Body of pancreas (tissue), 4 donors: ENCODE measurements around the gene ZNF653. TPM values are rescaled to one million over a fixed set of nuclear protein-coding genes. Genes with fewer than 3 reads are reported as not detected.

ENCODE experiments used
- ATAC-seq: fragments of 150-250 bp; one replicate; pipeline ENCODE4 v1.9.1; 2016
- DNase-seq, 4 donors: peaks; one replicate each; pipeline ENCODE4 v3.0.0-alpha.2; 2019
- H3K27ac ChIP-seq, 4 donors: fragments of 200-600 bp; sonication (generic); 1 replicate in 3 of 4; 2 replicates in 1 of 4; pipeline versions ENCODE4 v1.5.1 to v1.6.1; 2016 to 2019; ENCODE audit warnings: mild to moderate bottlenecking in 1 of 4, mixed read lengths in 1 of 4, moderate library complexity in 1 of 4
- H3K27me3 ChIP-seq, 2 donors: fragments of 200-600 bp; sonication (generic); one replicate each; pipeline ENCODE4 v1.6.0; 2016; ENCODE audit warnings: mild to moderate bottlenecking in 1 of 2
- H3K36me3 ChIP-seq, 2 donors: fragments of 200-600 bp; sonication (generic); replicated peaks in 1 of 2; 2 replicates each; pipeline ENCODE4 v1.5.1; 2016; ENCODE audit warnings: low read depth in 2 of 2; ENCODE audit not compliant: insufficient read depth in 1 of 2
- H3K4me1 ChIP-seq: fragments of 200-600 bp; sonication (generic); one replicate; pipeline ENCODE4 v1.6.0; 2016
- H3K4me3 ChIP-seq, 2 donors: fragments of 200-600 bp; sonication (generic); 1 replicate in 1 of 2; 2 replicates in 1 of 2; pipeline ENCODE4 v1.5.1; 2016 to 2019
- H3K9me3 ChIP-seq, 3 donors: fragments of 200-600 bp; sonication (generic); 1 replicate in 2 of 3; 2 replicates in 1 of 3; pipeline ENCODE4 v1.5.1; 2016
- CTCF ChIP-seq, 7 experiments: fragments of 450-650 bp in 4 of 7; fragments of 200-600 bp in 3 of 7; sonication (generic) in 3 of 7; IDR thresholded peaks; one replicate each; pipeline ENCODE4 v1.5.1; 2016 to 2019; ENCODE audit warnings: antibody characterized with exemption in 7 of 7
- POLR2A ChIP-seq, 3 donors: fragments of 450-650 bp; IDR thresholded peaks; one replicate each; pipeline ENCODE4 v1.6.1; 2016; ENCODE audit warnings: antibody characterized with exemption in 3 of 3, mild to moderate bottlenecking in 2 of 3
- WGBS, 2 donors: methylation state at CpG; one replicate each; pipeline ENCODE4 v1.1.5; 2017; 5-methylcytosine and 5-hydroxymethylcytosine counted together
- intact Hi-C: fragments of 100-400 bp; cut with DNase I; formaldehyde crosslinking; loops from one replicate; pipeline ENCODE4 v1.15.1; 2023
- total RNA-seq, 2 donors: library from RNA; depleted of rRNA; stranded (reverse); fragments of >200 nt; gene quantifications; one replicate each; pipeline ENCODE4 v1.1.0, GENCODE V29; 2016

The ZNF653 gene
- total RNA-seq, 2 donors from 2014 or later, result 9.6 to 22.1 TPM

GRCh38 chr19:11486661-11487503 is 18.8 kb downstream of the ZNF653 start:
- Histone ChIP-seq H3K4me1 (peaks cover 13% of the 10 kb centered on the region), H3K27ac (no peak overlapping the region), H3K27me3 (peaks cover 0 to 14% of the 10 kb centered on the region in 2 donors), H3K4me3 (no peak overlapping the region), H3K9me3 (no peaks in the 10 kb centered on the region), H3K36me3 (no peaks in the 10 kb centered on the region)
- DNase-seq (no peak), ATAC-seq (no peak)
- 90 to 96% methylated on average over 24 to 32 of the region's 45 CpGs for WGBS, 2 donors
- TF ChIP-seq POLR2A (IDR thresholded peaks at IDR 0.05) (no peak), CTCF (IDR thresholded peaks at IDR 0.05) (no peak)
- intact Hi-C loops, result loop anchor here (10.0 kb wide), 1 partner anchor 192 kb away; the partner anchor contains the start of gene TSPAN16

- no peak overlapping the region for H3K4me3 ChIP-seq
- 91 to 97% methylated on average over 5 to 12 of the region's 13 CpGs for WGBS, 2 donors
These were observed 20.3 kb downstream of the ZNF653 start for GRCh38 chr19:11485245-11485837.

GRCh38 chr19:11483366-11484111 is 22.1 kb downstream of the ZNF653 start:
- no peak for ATAC-seq
- Histone ChIP-seq H3K27ac (no peak overlapping the region), H3K36me3 (no peaks in the 10 kb centered on the region), H3K4me1 (peaks cover 30% of the 10 kb centered on the region), H3K27me3 (peaks cover 0 to 35% of the 10 kb centered on the region in 2 donors), H3K9me3 (no peaks in the 10 kb centered on the region), H3K4me3 (no peak overlapping the region)
- no peak for DNase-seq
- intact Hi-C loops, result loop anchor here (10.0 kb wide), 1 partner anchor 189 kb away; the partner anchor contains the start of gene TSPAN16
- 81 to 84% methylated on average over 18 to 56 of the region's 57 CpGs for WGBS, 2 donors
- TF ChIP-seq CTCF (IDR thresholded peaks at IDR 0.05), result no peak
- TF ChIP-seq POLR2A (IDR thresholded peaks at IDR 0.05), result no peak

More at GRCh38 chr19:11485245-11485837, 20.3 kb downstream of the ZNF653 start:
- no peaks in the 10 kb centered on the region for H3K36me3 ChIP-seq
- no peak for ATAC-seq
- H3K27ac ChIP-seq, result no peak overlapping the region
- H3K4me1 ChIP-seq, result peaks cover 17% of the 10 kb centered on the region
- TF ChIP-seq CTCF (IDR thresholded peaks at IDR 0.05), result no peak
- no peak for TF ChIP-seq POLR2A (IDR thresholded peaks at IDR 0.05)
- peaks cover 0 to 28% of the 10 kb centered on the region in 2 donors for H3K27me3 ChIP-seq
- DNase-seq, result no peak
- no peaks in the 10 kb centered on the region for H3K9me3 ChIP-seq
- intact Hi-C loops, result loop anchor here (10.0 kb wide), 1 partner anchor 191 kb away; the partner anchor contains the start of gene TSPAN16

GRCh38 chr19:11482384-11483050 is 23.1 kb downstream of the ZNF653 start:
- DNase-seq, result peak; percentile 73 to 82 (median 79)
- TF ChIP-seq POLR2A (IDR thresholded peaks at IDR 0.05) (peak in 1 of 3 donors; percentile 14), CTCF (IDR thresholded peaks at IDR 0.05) (peak; percentile 82 to 96 (median 93))
- no peaks in the 10 kb centered on the region for H3K36me3 ChIP-seq
- peaks cover 0 to 35% of the 10 kb centered on the region in 2 donors for H3K27me3 ChIP-seq
- no peak overlapping the region for H3K27ac ChIP-seq
- peaks cover 30% of the 10 kb centered on the region for H3K4me1 ChIP-seq
- H3K4me3 ChIP-seq, result no peak overlapping the region
- intact Hi-C loops, result loop anchor here (10.0 kb wide), 1 partner anchor 188 kb away; the partner anchor contains the start of gene TSPAN16
- peak; percentile 71 for ATAC-seq
- H3K9me3 ChIP-seq, result no peaks in the 10 kb centered on the region
- 4 to 9% methylated on average over 9 to 46 of the region's 58 CpGs for WGBS, 2 donors
